ENCODE results near the gene TMA7. TPM values are rescaled to one million over a fixed set of nuclear protein-coding genes. Genes with fewer than 3 reads are reported as not detected.

The TMA7 gene
- total and polyA plus RNA-seq, 2 donors (not counting 3 experiments of a cell fraction or from before 2014, with no cell fraction given): 137 to 306 TPM

- peak overlapping the region; percentile 98 for H3K27ac ChIP-seq (ENCODE audit: insufficient read depth, low read depth, low read length)
- H3K79me2 ChIP-seq (ENCODE audit: control insufficient read depth, insufficient read depth, low read length): peaks cover 45% of the 10 kb centered on the region
- peak overlapping the region; percentile 70 for H3K4me2 ChIP-seq (ENCODE audit: insufficient read depth, low read length)
- dilution Hi-C loops (cut with MboI; ENCODE audit: extremely low pct_ligation_motif_present, low sequenced_read_pairs) (no loop called here), intact Hi-C loops (cut with micrococcal nuclease) (no loop called here)
- H3K27me3 ChIP-seq (ENCODE audit: control insufficient read depth in 2 of 2, insufficient read depth in 2 of 2, low read length in 2 of 2): no peaks in the 10 kb centered on the region
- no peaks in the 10 kb centered on the region for H3K9me3 ChIP-seq (replicated peaks; ENCODE audit: control insufficient read depth, insufficient read depth, low read length)
- H3K36me3 ChIP-seq (ENCODE audit: control insufficient read depth in 2 of 2, extremely low read depth in 1 of 2, insufficient read depth in 2 of 2, low read length in 2 of 2): peaks cover 0 to 34% of the 10 kb centered on the region in 2 experiments
- no peak overlapping the region for H2AFZ ChIP-seq (ENCODE audit: low read depth, low read length)
- H4K20me1 ChIP-seq (replicated peaks; ENCODE audit: control insufficient read depth, extremely low read depth, insufficient read depth, low read length): no peaks in the 10 kb centered on the region
- no peak for TF ChIP-seq CTCF (IDR thresholded peaks at IDR 0.05; ENCODE audit: extremely low read depth in 1 of 2, insufficient read depth in 1 of 2, low read depth in 1 of 2, low read length in 2 of 2)
- TF ChIP-seq MAX (IDR thresholded peaks at IDR 0.05; ENCODE audit: insufficient read depth, insufficient read length): no peak
- no peak for TF ChIP-seq EZH2 (IDR thresholded peaks at IDR 0.05; ENCODE audit: borderline replicate concordance, low read depth, low read length, severe bottlenecking)
- no peak for TF ChIP-seq JUN (IDR thresholded peaks at IDR 0.05; ENCODE audit: borderline replicate concordance, insufficient read depth, insufficient read length, low read depth)
- no peak for TF ChIP-seq GATA2 (IDR thresholded peaks at IDR 0.05; ENCODE audit: insufficient read depth, insufficient read length, low read depth, low read length)
- TF ChIP-seq MYC (IDR thresholded peaks at IDR 0.05; ENCODE audit: low read depth, low read length): peak; percentile 0
- TF ChIP-seq POLR2A (IDR thresholded peaks at IDR 0.05; ENCODE audit: low read depth, low read length): peak; percentile 49
- no peak for TF ChIP-seq FOS (IDR thresholded peaks at IDR 0.05; ENCODE audit: borderline replicate concordance, insufficient read depth, low read length)
- TF ChIP-seq POLR2AphosphoS5 (IDR thresholded peaks at IDR 0.05; ENCODE audit: insufficient read depth, low read depth, low read length): peak; percentile 32
- CTCF ChIA-PET: interaction anchor here (0.6 to 6.2 kb wide), 9 partner anchors 14 to 220 kb away, joined by 3 to 63 read pairs (median 6); partner anchors contain the start of genes NCKIPSD, PFKFB4 and SHISA5
- POLR2A ChIA-PET: no interaction called here
- DNase-seq (ENCODE audit: low read depth, low spot score) (peak; percentile 24), FAIRE-seq (no peak)
- H3K4me3 ChIP-seq (replicated peaks in 1 of 3; ENCODE audit: insufficient read depth in 1 of 3, low read depth in 1 of 3, low read length in 3 of 3): peak overlapping the region in 2 of 3 experiments; percentile 44 to 45
- peak overlapping the region; percentile 96 for H3K9ac ChIP-seq (replicated peaks; ENCODE audit: extremely low read depth, insufficient read depth, low read length)
- H3K4me1 ChIP-seq (ENCODE audit: control insufficient read depth, extremely low read depth, insufficient read depth, low read length): peaks cover 24% of the 10 kb centered on the region
- TSS peak; percentile 48 for BruUV-seq (replicated peaks)
- no peaks in the 10 kb centered on the region for H3K9me1 ChIP-seq (replicated peaks; ENCODE audit: control insufficient read depth, extremely low read depth, insufficient read depth, low read length)
These were observed 26.5 kb downstream of the TMA7 start for GRCh38 chr3:48466386-48467109.

All from endothelial cell of umbilical vein (primary cell).